Esophagus muscularis mucosa (tissue), 4 donors: ENCODE measurements around the gene RNF220. TPM values are rescaled to one million over a fixed set of nuclear protein-coding genes. Genes with fewer than 3 reads are reported as not detected.
"Not testable (repeated sequence)": the region's sequence is repeated elsewhere in the genome, so short reads cannot be mapped to it uniquely, and the experiment has no call there.

ENCODE experiments used
- DNase-seq: peaks from one replicate; pipeline ENCODE4 v3.0.0-alpha.2; 2017; ENCODE audit errors: extremely low spot score
- H3K27ac ChIP-seq, 4 donors: fragments of 200-600 bp; sonication (generic); replicated peaks in 1 of 4; 1 replicate in 3 of 4; 2 replicates in 1 of 4; pipeline ENCODE4 v1.5.1; 2016 to 2019; ENCODE audit warnings: mild to moderate bottlenecking in 1 of 4
- H3K27me3 ChIP-seq, 4 donors: fragments of 200-600 bp; sonication (generic); one replicate each; pipeline versions ENCODE4 v1.5.1 to v1.6.0; 2016 to 2019
- H3K36me3 ChIP-seq, 4 donors: fragments of 200-600 bp; sonication (generic); one replicate each; pipeline ENCODE4 v1.5.1; 2016 to 2019
- H3K4me1 ChIP-seq, 4 donors: fragments of 200-600 bp; sonication (generic); one replicate each; pipeline ENCODE4 v1.5.1; 2016 to 2019
- H3K4me3 ChIP-seq, 4 donors: fragments of 200-600 bp; sonication (generic); 1 replicate in 2 of 4; 2 replicates in 2 of 4; pipeline ENCODE4 v1.5.1; 2016 to 2019; ENCODE audit warnings: mild to moderate bottlenecking in 4 of 4, moderate library complexity in 1 of 4
- H3K9me3 ChIP-seq, 4 donors: fragments of 200-600 bp; sonication (generic); 1 replicate in 3 of 4; 2 replicates in 1 of 4; pipeline ENCODE4 v1.5.1; 2016 to 2019
- EP300 ChIP-seq: sonication (generic); formaldehyde crosslinking; IDR thresholded peaks from one replicate; pipeline ENCODE4 v1.6.1; 2017; ENCODE audit warnings: antibody characterized with exemption
- POLR2A ChIP-seq: fragments of 450-650 bp; IDR thresholded peaks from one replicate; pipeline ENCODE4 v1.6.1; 2017; ENCODE audit warnings: antibody characterized with exemption, moderate library complexity, mild to moderate bottlenecking, low read depth
- POLR2AphosphoS5 ChIP-seq, 2 donors: sonication (generic); formaldehyde crosslinking; IDR thresholded peaks; one replicate each; pipeline ENCODE4 v1.6.1; 2017; ENCODE audit warnings: antibody characterized with exemption in 2 of 2
- WGBS: methylation state at CpG from one replicate; pipeline ENCODE4 v1.1.5; 2018; 5-methylcytosine and 5-hydroxymethylcytosine counted together
- intact Hi-C: fragments of 100-400 bp; cut with DNase I; formaldehyde crosslinking; loops from one replicate; pipeline ENCODE4 v1.15.1; 2023
- total RNA-seq, 4 donors: library from RNA; depleted of rRNA; stranded (reverse); fragments of >200 nt; gene quantifications; one replicate each; pipeline versions ENCODE4 v1.1.0 to v1.2.1, GENCODE V29; 2016
- TF ChIP-seq, protein P1 (sequence below), 3 experiments: fragments of 200-600 bp in 2 of 3; fragments of 450-650 bp in 1 of 3; sonication (generic) in 2 of 3; IDR thresholded peaks; one replicate each; pipeline ENCODE4 v1.5.1; 2017 to 2019; ENCODE audit warnings: antibody characterized with exemption in 3 of 3, mild to moderate bottlenecking in 2 of 3, moderate library complexity in 1 of 3

Gene RNF220
- total RNA-seq, 4 donors from 2014 or later: 112 to 157 (median 126) TPM

DNA sequence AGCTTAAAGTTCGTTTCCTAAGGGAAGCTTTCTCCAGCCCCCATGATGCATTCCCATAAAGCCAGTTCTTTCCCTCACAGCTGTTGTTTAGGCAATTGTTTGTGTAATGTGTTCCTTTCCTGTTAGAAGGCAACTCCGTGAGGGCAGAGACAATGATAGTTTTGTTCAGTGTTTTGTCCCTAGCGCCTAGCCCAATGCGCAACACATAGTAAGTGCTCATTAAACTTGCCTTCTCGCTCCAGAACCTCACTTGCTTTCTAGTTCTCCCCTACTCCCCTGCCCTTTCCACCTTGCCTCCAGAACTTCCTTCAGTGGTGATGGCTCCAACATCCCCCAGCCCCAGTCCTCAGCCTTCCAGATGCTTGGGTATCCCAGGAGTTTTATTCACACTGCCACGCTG, 153.8 kb downstream of the RNF220 start:
- Histone ChIP-seq H3K27ac (no peak overlapping the region), H3K36me3 (no peaks in the 10 kb centered on the region), H3K27me3 (peaks cover 0 to 24% (median 0%) of the 10 kb centered on the region in 4 donors), H3K4me1 (no peaks in the 10 kb centered on the region), H3K9me3 (no peaks in the 10 kb centered on the region), H3K4me3 (no peak overlapping the region)
- WGBS: 75% methylated on average over 6 of the region's 6 CpGs
- no peak for TF ChIP-seq POLR2A
- TF ChIP-seq EP300: no peak
- no peak for TF ChIP-seq POLR2AphosphoS5 (IDR thresholded peaks at IDR 0.05)
- TF ChIP-seq, protein P1, sequence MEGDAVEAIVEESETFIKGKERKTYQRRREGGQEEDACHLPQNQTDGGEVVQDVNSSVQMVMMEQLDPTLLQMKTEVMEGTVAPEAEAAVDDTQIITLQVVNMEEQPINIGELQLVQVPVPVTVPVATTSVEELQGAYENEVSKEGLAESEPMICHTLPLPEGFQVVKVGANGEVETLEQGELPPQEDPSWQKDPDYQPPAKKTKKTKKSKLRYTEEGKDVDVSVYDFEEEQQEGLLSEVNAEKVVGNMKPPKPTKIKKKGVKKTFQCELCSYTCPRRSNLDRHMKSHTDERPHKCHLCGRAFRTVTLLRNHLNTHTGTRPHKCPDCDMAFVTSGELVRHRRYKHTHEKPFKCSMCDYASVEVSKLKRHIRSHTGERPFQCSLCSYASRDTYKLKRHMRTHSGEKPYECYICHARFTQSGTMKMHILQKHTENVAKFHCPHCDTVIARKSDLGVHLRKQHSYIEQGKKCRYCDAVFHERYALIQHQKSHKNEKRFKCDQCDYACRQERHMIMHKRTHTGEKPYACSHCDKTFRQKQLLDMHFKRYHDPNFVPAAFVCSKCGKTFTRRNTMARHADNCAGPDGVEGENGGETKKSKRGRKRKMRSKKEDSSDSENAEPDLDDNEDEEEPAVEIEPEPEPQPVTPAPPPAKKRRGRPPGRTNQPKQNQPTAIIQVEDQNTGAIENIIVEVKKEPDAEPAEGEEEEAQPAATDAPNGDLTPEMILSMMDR (IDR thresholded peaks at IDR 0.05): no peak
- DNase-seq: no peak
- intact Hi-C loops: no loop called here

DNA sequence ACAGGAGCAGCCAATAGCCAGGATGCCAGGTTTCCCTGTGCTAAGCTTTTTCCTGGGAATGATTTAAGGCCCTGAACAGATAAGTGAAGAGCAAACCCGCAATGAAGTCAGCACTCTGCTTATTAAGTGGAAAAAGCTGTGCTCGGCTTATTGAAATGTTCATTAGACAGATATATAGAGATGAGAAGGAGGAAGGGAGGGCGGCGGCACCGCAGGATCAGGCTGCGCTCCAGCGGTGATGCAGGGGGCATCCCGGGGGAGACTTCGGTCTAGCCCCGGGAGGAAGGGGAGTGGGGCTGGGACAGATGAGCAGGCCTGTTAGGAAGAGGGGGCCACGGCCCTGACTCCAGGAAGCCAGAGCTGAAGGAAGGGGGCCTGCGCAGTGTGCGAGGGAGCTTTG, 154.3 kb downstream of the RNF220 start:
- H3K9me3 ChIP-seq: no peaks in the 10 kb centered on the region
- H3K4me3 ChIP-seq: no peak overlapping the region
- TF ChIP-seq POLR2AphosphoS5 (IDR thresholded peaks at IDR 0.05) (no peak), POLR2A (no peak), EP300 (no peak)
- TF ChIP-seq, protein P1 (IDR thresholded peaks at IDR 0.05): no peak
- no peak for DNase-seq
- no peaks in the 10 kb centered on the region for H3K36me3 ChIP-seq
- 82% methylated on average over 13 of the region's 13 CpGs for WGBS
- no peak overlapping the region for H3K27ac ChIP-seq
- peaks cover 0 to 24% (median 0%) of the 10 kb centered on the region in 4 donors for H3K27me3 ChIP-seq
- no peaks in the 10 kb centered on the region for H3K4me1 ChIP-seq
- intact Hi-C loops: no loop called here

DNA sequence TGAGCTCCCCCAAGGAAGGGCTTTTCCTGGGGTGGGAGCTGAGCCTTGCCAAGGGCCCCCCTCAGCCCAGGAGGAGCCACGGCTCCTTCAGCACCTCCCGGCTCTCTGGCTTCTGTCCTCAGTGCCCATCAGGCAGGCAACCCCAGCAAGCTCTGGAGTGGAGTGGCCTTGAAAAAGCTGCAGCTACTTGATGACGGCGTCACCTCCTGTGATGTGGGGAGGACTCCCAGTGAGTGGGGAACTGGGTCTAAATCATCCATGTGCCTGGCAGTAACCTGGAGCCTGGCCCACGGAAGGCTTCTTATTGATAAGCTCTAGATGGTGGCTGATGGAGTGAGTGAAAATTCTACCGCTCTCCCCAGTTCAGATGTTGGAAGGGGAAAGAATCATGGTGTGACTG, 154.9 kb downstream of the RNF220 start:
- no peak overlapping the region for H3K27ac ChIP-seq
- no peak for DNase-seq
- intact Hi-C loops: no loop called here

DNA sequence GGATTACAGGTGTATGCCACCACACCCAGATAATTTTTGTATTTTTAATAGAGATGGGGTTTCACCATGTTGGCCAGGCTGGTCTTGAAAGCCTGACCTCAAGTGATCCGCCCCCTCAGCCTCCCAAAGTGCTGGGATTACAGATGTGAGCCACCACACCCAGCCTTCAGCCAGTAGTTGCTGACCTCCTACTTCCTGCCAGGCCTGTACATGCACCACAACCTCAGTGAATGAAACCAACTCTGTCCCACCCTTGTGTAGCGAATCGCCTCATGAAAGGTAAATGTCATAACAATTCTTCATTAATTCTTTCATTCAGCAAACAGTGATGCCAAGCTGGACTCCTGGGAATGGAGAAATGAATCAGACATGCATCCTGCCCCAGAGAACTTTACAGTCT, 155.6 kb downstream of the RNF220 start:
- H3K36me3 ChIP-seq, H3K4me3 ChIP-seq, H3K4me1 ChIP-seq, intact Hi-C loops, DNase-seq, H3K27ac ChIP-seq, H3K9me3 ChIP-seq: not testable (repeated sequence)
- peaks cover 0 to 29% (median 0%) of the 10 kb centered on the region in 4 donors for H3K27me3 ChIP-seq
- WGBS: 91% methylated on average over 3 of the region's 3 CpGs

More for the DNA sequence above, 154.9 kb downstream of the RNF220 start:
- Histone ChIP-seq H3K9me3 (no peaks in the 10 kb centered on the region), H3K4me1 (no peaks in the 10 kb centered on the region), H3K27me3 (peaks cover 0 to 25% (median 0%) of the 10 kb centered on the region in 4 donors), H3K4me3 (no peak overlapping the region), H3K36me3 (no peaks in the 10 kb centered on the region)
- TF ChIP-seq POLR2AphosphoS5 (IDR thresholded peaks at IDR 0.05): no peak
- TF ChIP-seq, protein P1 (IDR thresholded peaks at IDR 0.05): no peak
- TF ChIP-seq POLR2A: no peak
- no peak for TF ChIP-seq EP300
- WGBS: 93% methylated on average over 3 of the region's 6 CpGs

DNA sequence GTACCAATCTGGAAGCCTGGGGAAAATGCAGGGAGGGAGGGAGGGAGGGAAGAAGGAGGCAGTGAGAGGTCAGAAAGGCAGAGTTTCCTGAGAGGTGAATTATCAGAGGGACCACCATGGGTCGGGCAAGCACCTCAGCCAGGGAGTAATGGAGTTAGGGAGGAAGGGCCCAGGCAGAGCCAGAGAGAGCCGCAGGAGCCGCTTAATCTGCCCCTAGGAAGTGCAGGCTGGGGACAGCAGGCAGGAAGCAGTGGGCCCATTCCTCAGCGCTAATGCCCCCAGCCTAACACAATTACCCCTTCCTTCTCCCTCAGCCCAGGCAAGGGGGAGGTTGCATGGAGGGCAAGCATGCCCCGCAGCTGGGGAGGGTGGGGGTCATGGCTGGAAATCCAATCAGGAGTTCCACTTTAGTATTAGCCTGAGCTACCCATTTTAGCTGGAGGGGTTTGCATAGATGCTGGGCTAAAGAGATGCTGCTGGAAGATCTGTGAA, 160.2 kb downstream of the RNF220 start:
- intact Hi-C loops: no loop called here
- H3K9me3 ChIP-seq: no peaks in the 10 kb centered on the region
- no peaks in the 10 kb centered on the region for H3K36me3 ChIP-seq
- WGBS: 63% methylated on average over 4 of the region's 5 CpGs
- H3K27me3 ChIP-seq: peaks cover 0 to 39% (median 0%) of the 10 kb centered on the region in 4 donors
- no peak for DNase-seq
- TF ChIP-seq, protein P1 (IDR thresholded peaks at IDR 0.05): no peak
- TF ChIP-seq POLR2A (no peak), POLR2AphosphoS5 (IDR thresholded peaks at IDR 0.05) (no peak), EP300 (no peak)
- no peak overlapping the region for H3K4me3 ChIP-seq
- H3K4me1 ChIP-seq: no peaks in the 10 kb centered on the region
- H3K27ac ChIP-seq: no peak overlapping the region
